PC-9 (cell line): ENCODE results near the gene EXOSC5. TPM values are rescaled to one million over a fixed set of nuclear protein-coding genes. Genes with fewer than 3 reads are reported as not detected.

Source experiments
- BruUV-seq: library from RNA; stranded (reverse); fragments of 400-500 nt; replicated peaks from 2 replicates; lab custom pipeline; 2021; lab: Mats Ljungman, UMichigan
- CTCF ChIA-PET: fragments of 300-600 bp; sonication (Branson Sonifier 250); formaldehyde crosslinking; loops from one replicate; lab custom pipeline; 2022; ENCODE audit warnings: antibody characterized with exemption; lab: Charles Lee
- POLR2A ChIA-PET: fragments of 300-600 bp; sonication (Branson Sonifier 250); formaldehyde crosslinking; loops from one replicate; lab custom pipeline; 2022; ENCODE audit warnings: antibody characterized with exemption; ENCODE audit not compliant: unreplicated experiment; lab: Charles Lee
- DNase-seq, 2 experiments: peaks; one replicate each; pipeline versions ENCODE4 v3.0.0 to v3.0.0-alpha.2; 2015 to 2022; ENCODE audit warnings: mixed read lengths in 1 of 2
- H2AFZ ChIP-seq: fragments of 200-600 bp; sonication (generic); 2 replicates; pipeline ENCODE4 v1.8.1; 2017; ENCODE audit warnings: antibody characterized with exemption
- H3F3A ChIP-seq: fragments of 200-600 bp; sonication (generic); 2 replicates; pipeline ENCODE4 v1.8.1; 2017; ENCODE audit warnings: antibody characterized with exemption, mild to moderate bottlenecking, low read depth; ENCODE audit not compliant: insufficient read depth
- H3K27ac ChIP-seq: fragments of 200-600 bp; sonication (generic); 2 replicates; pipeline ENCODE4 v1.6.1; 2016; ENCODE audit warnings: mixed run types
- H3K27me3 ChIP-seq: fragments of 200-600 bp; sonication (generic); 2 replicates; pipeline ENCODE4 v1.6.1; 2016; ENCODE audit warnings: low read depth, mixed run types; ENCODE audit not compliant: insufficient read depth
- H3K36me3 ChIP-seq: fragments of 200-600 bp; sonication (generic); 2 replicates; pipeline ENCODE4 v1.6.1; 2016; ENCODE audit warnings: low read depth, mixed run types
- H3K4me1 ChIP-seq: fragments of 200-600 bp; sonication (generic); replicated peaks from 2 replicates; pipeline ENCODE4 v1.6.1; 2016; ENCODE audit warnings: mixed run types; ENCODE audit not compliant: insufficient read depth
- H3K4me2 ChIP-seq: fragments of 200-600 bp; sonication (generic); 2 replicates; pipeline ENCODE4 v1.6.1; 2017; ENCODE audit warnings: mixed run types
- H3K4me3 ChIP-seq: fragments of 200-600 bp; sonication (generic); 2 replicates; pipeline ENCODE4 v1.6.1; 2016; ENCODE audit warnings: mixed run types
- H3K79me2 ChIP-seq: fragments of 200-600 bp; sonication (generic); 2 replicates; pipeline ENCODE4 v1.6.1; 2017; ENCODE audit warnings: low read depth, mixed run types
- H3K9me2 ChIP-seq: fragments of 200-600 bp; sonication (generic); 2 replicates; pipeline ENCODE4 v1.8.1; 2017; ENCODE audit warnings: mild to moderate bottlenecking; ENCODE audit not compliant: insufficient read depth
- H3K9me3 ChIP-seq: fragments of 200-600 bp; sonication (generic); 2 replicates; pipeline ENCODE4 v1.8.1; 2016; ENCODE audit warnings: low read depth; ENCODE audit not compliant: insufficient read depth
- H4K20me1 ChIP-seq: fragments of 200-600 bp; sonication (generic); 2 replicates; pipeline ENCODE4 v1.8.1; 2017; ENCODE audit not compliant: insufficient read depth
- CTCF ChIP-seq: fragments of 200-600 bp; sonication (generic); conservative IDR thresholded peaks from 2 replicates; pipeline ENCODE4 v1.6.1; 2017; ENCODE audit warnings: mixed run types, antibody characterized with exemption, mild to moderate bottlenecking, moderate library complexity
- EZH2 ChIP-seq: fragments of 200-600 bp; sonication (generic); IDR thresholded peaks from 2 replicates; pipeline ENCODE4 v1.8.0; 2017; ENCODE audit warnings: antibody characterized with exemption, low read depth
- intact Hi-C: fragments of 100-400 bp; cut with micrococcal nuclease; formaldehyde crosslinking; loops from one replicate; pipeline ENCODE4 v1.10.0; 2022; ENCODE audit not compliant: unreplicated experiment
- total RNA-seq: library from RNA; stranded (reverse); gene quantifications from 2 replicates; pipeline ENCODE4 v1.2.3, GENCODE V29; 2021

The EXOSC5 gene
- total RNA-seq, 1 experiment from 2014 or later = 37.7 TPM

- H3K4me1 ChIP-seq = peaks cover 3% of the 10 kb centered on the region; the same call in 1 of the 2 replicates
- H3K27me3 ChIP-seq = peaks cover 34% of the 10 kb centered on the region; the same call in 1 of the 2 replicates
- intact Hi-C loops = no loop called here
- ChIA-PET CTCF (no interaction called here), POLR2A (no interaction called here)
- no peak overlapping the region for H3K4me2 ChIP-seq
- H3F3A ChIP-seq = no peaks in the 10 kb centered on the region
- no peak overlapping the region for H2AFZ ChIP-seq
- H3K36me3 ChIP-seq = no peaks in the 10 kb centered on the region
- H3K27ac ChIP-seq = no peak overlapping the region
- H3K79me2 ChIP-seq = peaks cover 2% of the 10 kb centered on the region; the same call in 1 of the 2 replicates
- no TSS peak for BruUV-seq
- no peak overlapping the region for H3K4me3 ChIP-seq
- H4K20me1 ChIP-seq = no peaks in the 10 kb centered on the region
- no peaks in the 10 kb centered on the region; the same call in 1 of the 2 replicates for H3K9me3 ChIP-seq
- DNase-seq = no peak
- TF ChIP-seq EZH2 = no peak
- no peak for TF ChIP-seq CTCF
- H3K9me2 ChIP-seq = no peaks in the 10 kb centered on the region
Measured at GRCh38 chr19:41443813-41444455, 46.8 kb upstream of the EXOSC5 start.

- peaks cover 6% of the 10 kb centered on the region; the same call in 1 of the 2 replicates for H3K79me2 ChIP-seq
- TF ChIP-seq CTCF (no peak), EZH2 (no peak)
- no peaks in the 10 kb centered on the region for H3F3A ChIP-seq
- POLR2A ChIA-PET = no interaction called here
- no peak within 1 kb of the TSS for H3K4me3 ChIP-seq
- DNase-seq = no peak
- no peak within 1 kb of the TSS for H3K27ac ChIP-seq
- no peaks in the 10 kb centered on the region for H3K36me3 ChIP-seq
- no peaks in the 10 kb centered on the region for H3K9me2 ChIP-seq
- no TSS peak for BruUV-seq
- intact Hi-C loops = no loop called here
- no peak within 1 kb of the TSS for H2AFZ ChIP-seq
- peaks cover 7% of the 10 kb centered on the region; the same call in 1 of the 2 replicates for H3K4me1 ChIP-seq
- CTCF ChIA-PET = interaction anchor here (0.6 kb wide), 1 partner anchor 109 kb away, joined by 4 read pairs; no protein-coding TSS in a partner anchor
- H3K9me3 ChIP-seq = no peaks in the 10 kb centered on the region; the same call in 1 of the 2 replicates
- no peaks in the 10 kb centered on the region for H4K20me1 ChIP-seq
- H3K27me3 ChIP-seq = peaks cover 34% of the 10 kb centered on the region; the same call in 1 of the 2 replicates
- no peak within 1 kb of the TSS for H3K4me2 ChIP-seq
Measured at GRCh38 chr19:41442473-41443355, 45.6 kb upstream of the EXOSC5 start, which contains the start of gene ERICH4. Gene ERICH4 (plus strand): TSS chr19:41443156. CDS start chr19:41443170, 14 bp downstream.

GRCh38 chr19:41441321-41441945 lies 44.3 kb upstream of the EXOSC5 start:
- Histone ChIP-seq H3K9me2 (no peaks in the 10 kb centered on the region), H3K4me3 (no peak overlapping the region), H3K4me1 (peaks cover 7% of the 10 kb centered on the region; the same call in 1 of the 2 replicates), H3K27ac (no peak overlapping the region), H3F3A (no peaks in the 10 kb centered on the region), H2AFZ (no peak overlapping the region), H3K36me3 (no peaks in the 10 kb centered on the region), H3K27me3 (peaks cover 21% of the 10 kb centered on the region; the same call in 1 of the 2 replicates), H3K4me2 (no peak overlapping the region), H3K79me2 (peaks cover 6% of the 10 kb centered on the region; the same call in 1 of the 2 replicates), H3K9me3 (no peaks in the 10 kb centered on the region; the same call in 1 of the 2 replicates), H4K20me1 (no peaks in the 10 kb centered on the region)
- no TSS peak for BruUV-seq
- POLR2A ChIA-PET = interaction anchor here (0.6 kb wide), 1 partner anchor 696 kb away, joined by 3 read pairs; no protein-coding TSS in a partner anchor
- no peak for DNase-seq
- intact Hi-C loops = no loop called here
- CTCF ChIA-PET = interaction anchor here (0.7 kb wide), 1 partner anchor 363 kb away, joined by 14 read pairs; no protein-coding TSS in a partner anchor
- TF ChIP-seq CTCF = no peak
- no peak for TF ChIP-seq EZH2
